AG10803 (cell line): Measurements from ENCODE around the gene ST7L.

Source experiments
- DNase-seq: peaks from one replicate; pipeline ENCODE4 v3.0.0; 2010; ENCODE audit warnings: low read depth
- H3K4me3 ChIP-seq: 2 replicates; pipeline ENCODE4 v1.5.1; 2011; ENCODE audit warnings: mild to moderate bottlenecking, low read length, control low read depth
- TF ChIP-seq, protein P1 (sequence below): conservative IDR thresholded peaks from 2 replicates; pipeline ENCODE4 v1.5.1; 2011; ENCODE audit warnings: mild to moderate bottlenecking, low read length, control low read depth, inconsistent platforms

Gene ST7L

DNA sequence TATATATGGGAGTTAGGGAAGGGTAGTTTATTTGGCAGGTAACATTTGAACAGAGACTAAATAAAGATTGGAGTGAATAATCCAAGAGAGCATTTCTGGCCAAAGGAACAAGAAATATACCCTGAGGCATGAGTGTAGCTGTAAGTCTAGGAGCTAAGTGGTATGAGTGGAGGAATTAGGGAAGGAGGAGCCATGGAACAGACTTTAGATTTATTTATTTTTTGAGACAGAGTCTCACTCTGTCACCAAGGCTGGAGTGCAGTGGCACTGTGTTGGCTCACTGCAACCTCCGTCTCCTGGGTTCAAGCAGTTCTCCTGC is 19.1 kb upstream of the ST7L start:
- H3K4me3 ChIP-seq = no peak overlapping the region
- TF ChIP-seq, protein P1, sequence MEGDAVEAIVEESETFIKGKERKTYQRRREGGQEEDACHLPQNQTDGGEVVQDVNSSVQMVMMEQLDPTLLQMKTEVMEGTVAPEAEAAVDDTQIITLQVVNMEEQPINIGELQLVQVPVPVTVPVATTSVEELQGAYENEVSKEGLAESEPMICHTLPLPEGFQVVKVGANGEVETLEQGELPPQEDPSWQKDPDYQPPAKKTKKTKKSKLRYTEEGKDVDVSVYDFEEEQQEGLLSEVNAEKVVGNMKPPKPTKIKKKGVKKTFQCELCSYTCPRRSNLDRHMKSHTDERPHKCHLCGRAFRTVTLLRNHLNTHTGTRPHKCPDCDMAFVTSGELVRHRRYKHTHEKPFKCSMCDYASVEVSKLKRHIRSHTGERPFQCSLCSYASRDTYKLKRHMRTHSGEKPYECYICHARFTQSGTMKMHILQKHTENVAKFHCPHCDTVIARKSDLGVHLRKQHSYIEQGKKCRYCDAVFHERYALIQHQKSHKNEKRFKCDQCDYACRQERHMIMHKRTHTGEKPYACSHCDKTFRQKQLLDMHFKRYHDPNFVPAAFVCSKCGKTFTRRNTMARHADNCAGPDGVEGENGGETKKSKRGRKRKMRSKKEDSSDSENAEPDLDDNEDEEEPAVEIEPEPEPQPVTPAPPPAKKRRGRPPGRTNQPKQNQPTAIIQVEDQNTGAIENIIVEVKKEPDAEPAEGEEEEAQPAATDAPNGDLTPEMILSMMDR = no peak
- DNase-seq = no peak

DNA sequence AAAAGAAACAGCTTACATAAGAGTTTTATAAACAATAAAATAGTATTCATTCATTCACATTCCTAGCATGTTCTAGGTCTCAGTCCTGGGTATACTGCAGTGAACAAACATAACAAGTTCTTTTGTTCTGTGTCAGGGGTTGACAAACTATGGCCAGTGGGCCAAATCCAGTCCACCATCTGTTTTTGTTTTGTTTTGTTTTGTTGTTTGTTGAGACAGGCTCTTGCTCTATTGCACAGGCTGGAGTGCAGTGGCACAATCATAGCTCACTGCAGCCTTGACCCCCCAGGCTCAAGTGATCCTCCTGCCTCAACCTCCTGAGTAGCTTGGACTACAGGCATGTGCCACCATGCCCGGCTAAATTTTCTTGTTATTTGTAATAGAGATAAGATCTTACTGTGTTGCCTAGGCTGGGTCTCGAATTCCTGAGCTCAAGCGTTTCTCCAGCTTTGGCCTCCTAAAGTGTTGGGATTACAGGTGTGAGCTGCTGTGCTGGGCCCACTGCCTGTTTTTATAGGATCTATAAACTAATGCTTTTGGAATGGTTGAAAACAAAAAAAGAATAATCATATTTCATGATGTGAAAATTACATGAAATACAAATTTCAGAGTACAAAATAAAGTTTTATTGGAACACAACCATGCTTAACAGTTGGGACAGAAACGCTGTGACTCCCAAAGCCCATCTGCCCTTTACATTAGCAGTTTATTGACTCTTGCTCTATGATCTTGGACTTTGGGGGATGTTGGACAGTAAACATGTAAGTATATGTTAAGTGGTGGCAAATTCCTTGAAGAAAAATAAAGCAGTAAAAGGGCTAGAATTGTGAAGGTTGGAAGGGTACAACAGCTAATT is 18.5 kb upstream of the ST7L start:
- DNase-seq = peak; percentile 86
- TF ChIP-seq, protein P1 = no peak
- H3K4me3 ChIP-seq = no peak overlapping the region

DNA sequence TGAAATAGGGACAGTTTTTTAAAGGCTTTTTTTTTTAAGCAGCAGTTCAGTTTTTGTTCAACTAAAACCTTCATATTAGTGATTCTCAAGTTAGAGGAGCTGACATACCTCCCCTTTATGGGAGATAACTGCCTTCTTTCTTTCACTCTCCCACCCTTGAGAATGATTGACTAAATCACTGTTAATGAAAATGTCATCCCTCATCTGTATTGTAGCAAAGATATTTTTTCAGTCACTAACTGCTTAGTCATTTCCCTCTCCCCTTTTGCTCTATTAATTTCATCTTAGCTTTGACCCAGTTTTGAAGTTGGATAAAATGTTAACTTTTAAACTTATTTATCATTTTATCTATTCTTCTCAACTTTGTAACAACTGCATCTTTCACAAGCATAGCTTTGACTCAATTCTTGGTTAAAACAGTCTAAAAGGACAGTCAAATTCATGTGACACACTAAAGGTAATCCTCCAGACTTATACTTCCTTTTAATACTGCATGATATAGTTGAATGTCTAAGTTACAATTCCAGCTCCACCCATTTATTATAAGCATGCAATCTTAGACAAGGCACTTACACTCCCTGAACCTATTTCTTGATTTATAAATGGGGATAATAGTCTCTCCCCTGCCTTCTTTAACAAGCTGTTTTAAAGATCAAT is 17.8 kb upstream of the ST7L start:
- no peak for DNase-seq

DNA sequence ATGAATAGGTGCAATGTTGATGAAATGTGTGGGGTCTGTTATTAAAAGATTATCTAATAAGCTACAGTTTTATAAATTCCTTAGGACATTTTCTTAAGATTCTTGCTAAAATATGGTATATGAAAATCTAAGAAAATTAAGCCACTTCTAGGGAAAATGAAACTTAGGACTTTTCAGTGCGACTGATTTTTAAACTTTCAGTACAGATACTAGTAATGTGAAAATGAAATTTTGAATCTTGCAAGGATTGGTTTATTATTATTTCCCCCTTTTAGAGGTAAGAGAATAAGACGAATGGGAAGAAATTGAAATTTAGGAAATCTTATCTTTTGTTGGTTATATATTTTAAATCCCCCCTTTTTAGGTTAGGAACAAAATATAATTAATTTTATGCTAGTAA is 17.1 kb upstream of the ST7L start:
- H3K4me3 ChIP-seq = no peak overlapping the region
- TF ChIP-seq, protein P1 = no peak
- no peak for DNase-seq

More for the DNA sequence above, 17.8 kb upstream of the ST7L start:
- TF ChIP-seq, protein P1 = no peak
- H3K4me3 ChIP-seq = no peak overlapping the region

DNA sequence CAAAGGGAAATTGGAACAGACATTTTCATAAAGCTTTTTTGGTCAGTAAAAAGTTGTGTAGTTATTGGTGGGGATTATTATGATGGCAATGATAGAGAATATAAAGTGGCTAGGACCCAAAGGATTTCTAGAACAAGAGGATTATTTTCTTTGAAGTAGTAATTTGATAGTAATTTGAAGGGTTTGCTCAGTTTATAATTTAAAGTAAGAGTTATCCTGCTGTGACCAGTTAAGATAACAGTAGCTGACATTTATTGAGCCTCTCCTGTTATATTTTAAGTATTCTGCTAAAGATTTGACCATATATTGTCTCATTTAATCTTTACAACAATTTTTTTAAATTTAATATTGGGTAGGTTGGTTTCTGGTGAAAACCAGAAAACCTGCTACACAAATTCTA is 15.4 kb upstream of the ST7L start:
- TF ChIP-seq, protein P1 = no peak
- no peak overlapping the region for H3K4me3 ChIP-seq
- DNase-seq = no peak

DNA sequence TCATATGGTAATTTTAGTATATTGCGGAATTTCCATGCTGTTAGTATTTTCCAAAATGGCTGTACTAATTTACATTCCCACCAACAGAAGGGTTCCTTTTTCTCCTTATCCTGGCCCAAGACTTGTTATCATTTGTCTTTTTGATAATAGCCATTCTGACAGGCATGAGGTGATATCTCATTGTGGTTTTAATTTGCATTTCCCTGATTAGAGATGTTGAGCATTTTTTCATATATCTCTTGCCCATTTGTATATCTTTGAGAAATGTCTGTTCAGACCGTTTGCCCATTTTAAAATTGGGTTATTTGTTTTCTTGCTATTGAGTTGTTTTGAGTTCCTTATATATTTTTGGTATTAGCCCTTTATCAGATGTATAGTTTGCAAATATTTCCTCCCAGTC is 14.7 kb upstream of the ST7L start:
- TF ChIP-seq, protein P1 = no peak
- no peak overlapping the region for H3K4me3 ChIP-seq
- no peak for DNase-seq

DNA sequence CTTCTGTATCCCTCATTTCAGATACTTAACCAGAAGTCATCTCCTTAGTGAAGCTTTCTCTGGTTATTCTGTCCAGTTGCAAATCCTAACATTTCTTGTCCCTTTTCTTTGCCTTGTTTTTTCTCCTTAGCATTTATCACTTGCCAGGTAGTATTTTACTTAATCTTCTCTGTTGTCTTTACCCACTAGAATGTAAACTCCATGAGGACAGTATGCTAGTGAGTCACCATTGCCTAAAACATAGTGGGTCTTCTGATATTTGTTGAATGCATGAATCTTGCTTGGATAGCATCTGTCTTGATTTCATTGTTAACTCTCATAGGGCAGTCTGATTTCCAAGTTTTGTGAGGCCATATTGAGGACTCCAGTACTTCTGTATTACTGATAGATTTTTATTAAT is 10.3 kb upstream of the ST7L start:
- no peak for DNase-seq
- TF ChIP-seq, protein P1 = no peak
- H3K4me3 ChIP-seq = no peak overlapping the region
